Transverse colon (tissue), 4 donors: ENCODE measurements around the gene SH3PXD2B. TPM values are rescaled to one million over a fixed set of nuclear protein-coding genes. Genes with fewer than 3 reads are reported as not detected.

Source experiments
- DNase-seq: peaks from one replicate; pipeline ENCODE4 v3.0.0-alpha.2; 2019
- H3K27ac ChIP-seq, 4 donors: fragments of 200-600 bp; sonication (generic); 2 replicates each; pipeline ENCODE4 v1.5.1; 2016 to 2018; ENCODE audit warnings: inconsistent platforms in 4 of 4
- H3K27me3 ChIP-seq: fragments of 200-600 bp; sonication (generic); 2 replicates; pipeline ENCODE4 v1.5.1; 2017; ENCODE audit warnings: inconsistent platforms
- H3K36me3 ChIP-seq, 4 donors: fragments of 200-600 bp; sonication (generic); 2 replicates each; pipeline ENCODE4 v1.5.1; 2017 to 2019; ENCODE audit warnings: inconsistent platforms in 4 of 4
- H3K4me1 ChIP-seq, 4 donors: fragments of 200-600 bp; sonication (generic); 2 replicates each; pipeline ENCODE4 v1.5.1; 2017 to 2020; ENCODE audit warnings: inconsistent platforms in 4 of 4
- H3K4me3 ChIP-seq, 4 donors: fragments of 200-600 bp; sonication (generic); 1 replicate in 1 of 4; 2 replicates in 3 of 4; pipeline versions ENCODE4 v1.5.1 to v1.6.1; 2017 to 2019; ENCODE audit warnings: inconsistent platforms in 4 of 4
- H3K9me3 ChIP-seq, 2 donors: fragments of 200-600 bp; sonication (generic); 2 replicates each; pipeline ENCODE4 v1.5.1; 2017 to 2019; ENCODE audit warnings: inconsistent platforms in 2 of 2
- EP300 ChIP-seq: sonication (generic); formaldehyde crosslinking; IDR thresholded peaks from one replicate; pipeline ENCODE4 v1.6.1; 2017; ENCODE audit warnings: antibody characterized with exemption, low read depth
- POLR2A ChIP-seq: fragments of 450-650 bp; IDR thresholded peaks from one replicate; pipeline ENCODE4 v1.6.1; 2016; ENCODE audit warnings: antibody characterized with exemption, mild to moderate bottlenecking, moderate library complexity
- POLR2AphosphoS5 ChIP-seq, 3 donors: sonication (generic); formaldehyde crosslinking; IDR thresholded peaks; one replicate each; pipeline ENCODE4 v1.6.1; 2016; ENCODE audit warnings: antibody characterized with exemption in 3 of 3
- WGBS, 2 donors: methylation state at CpG; one replicate each; pipeline ENCODE4 v1.1.5; 2018; ENCODE audit warnings: low coverage in 1 of 2; 5-methylcytosine and 5-hydroxymethylcytosine counted together
- in situ Hi-C, 4 donors: fragments of 200-750 bp; cut with MboI; loops; one replicate each; pipeline versions ENCODE4 v1.15.0 to v1.15.1; 2017; ENCODE audit warnings: low sequenced_read_pairs in 3 of 4, low pct_ligation_motif_present in 1 of 4, low pct_unique_long_range_greater_than_20kb in 1 of 4
- intact Hi-C: fragments of 100-400 bp; cut with DNase I; formaldehyde crosslinking; loops from one replicate; pipeline ENCODE4 v1.15.1; 2023; ENCODE audit warnings: low total_unique reads
- total RNA-seq, 4 donors: library from RNA; depleted of rRNA; stranded (reverse); fragments of >200 nt; gene quantifications; one replicate each; pipeline ENCODE4 v1.1.0, GENCODE V29; 2016
- TF ChIP-seq, protein P1 (sequence below), 5 experiments: fragments of 200-600 bp in 3 of 5; fragments of 450-650 bp in 2 of 5; sonication (generic) in 3 of 5; IDR thresholded peaks; 1 replicate in 2 of 5; 2 replicates in 3 of 5; pipeline ENCODE4 v1.5.1; 2016 to 2017; ENCODE audit warnings: antibody characterized with exemption in 5 of 5, inconsistent platforms in 3 of 5, mild to moderate bottlenecking in 2 of 5, moderate library complexity in 1 of 5

SH3PXD2B gene
- total RNA-seq, 4 donors from 2014 or later, result 10.2 to 26.6 (median 14.6) TPM

DNA sequence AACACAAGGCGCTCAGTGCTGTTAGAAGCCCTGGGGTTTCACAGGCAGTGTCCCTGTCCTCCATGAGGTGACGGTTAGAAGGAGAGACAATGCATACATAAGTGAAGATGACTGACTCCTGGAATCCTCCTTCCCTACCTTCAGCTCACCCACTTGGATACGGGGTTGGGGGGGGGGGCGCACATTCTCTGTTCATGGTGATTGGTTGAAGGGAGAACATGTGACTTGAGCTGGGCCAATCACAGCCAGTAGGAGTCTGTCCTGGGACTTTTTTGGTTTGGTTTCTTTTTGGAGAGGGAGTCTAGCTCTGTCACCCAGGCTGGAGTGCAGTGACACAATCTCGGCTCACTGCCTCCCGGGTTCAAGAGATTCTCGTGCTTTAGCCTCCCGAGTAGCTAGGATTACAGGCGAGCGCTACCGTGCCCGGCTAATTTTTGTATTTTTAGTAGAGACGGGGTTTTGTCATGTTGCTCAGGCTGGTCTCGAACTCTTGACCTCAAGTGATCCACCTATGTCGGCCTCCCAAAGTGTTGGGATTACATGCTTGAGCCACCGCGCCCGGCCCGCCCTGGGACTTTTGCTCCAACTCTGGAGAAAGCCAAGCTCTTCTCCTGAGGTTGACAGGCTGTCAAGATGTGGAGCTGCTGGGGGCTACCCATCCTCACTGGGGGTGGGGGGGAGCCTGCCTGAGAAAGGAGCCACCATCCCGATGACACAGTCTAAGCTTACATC, 30.8 kb downstream of the SH3PXD2B start:
- intact Hi-C loops, result no loop called here
- WGBS, 2 donors, result 96 to 98% methylated on average over 11 to 20 of the region's 20 CpGs

DNA sequence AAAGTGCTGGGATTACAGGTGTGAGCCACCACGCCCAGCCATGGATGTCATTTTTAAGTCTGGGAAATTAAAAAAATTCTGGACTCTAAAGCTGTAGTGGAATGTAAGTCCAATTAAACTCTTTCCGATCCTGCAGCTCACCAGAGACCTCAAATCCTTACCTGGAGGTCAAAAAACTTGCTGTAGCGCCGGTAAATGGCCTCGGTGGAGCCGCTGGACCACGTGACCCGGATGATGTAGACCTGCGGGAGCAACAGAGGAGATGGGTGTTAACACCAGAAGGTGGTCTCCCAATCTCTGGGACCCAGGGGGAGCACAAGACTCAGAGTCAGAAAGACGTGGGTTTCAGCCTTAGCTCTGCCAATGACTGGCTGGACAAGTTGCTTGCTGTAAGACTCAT, 32.1 kb downstream of the SH3PXD2B start:
- Histone ChIP-seq H3K27ac (peak overlapping the region; percentile 34 to 85 (median 59)), H3K27me3 (no peaks in the 10 kb centered on the region), H3K9me3 (no peaks in the 10 kb centered on the region), H3K4me1 (peaks cover 35 to 73% (median 59%) of the 10 kb centered on the region in 4 donors), H3K36me3 (no peaks in the 10 kb centered on the region), H3K4me3 (no peak overlapping the region)
- TF ChIP-seq POLR2AphosphoS5 (IDR thresholded peaks at IDR 0.05), result no peak
- no peak for TF ChIP-seq POLR2A
- TF ChIP-seq, protein P1, sequence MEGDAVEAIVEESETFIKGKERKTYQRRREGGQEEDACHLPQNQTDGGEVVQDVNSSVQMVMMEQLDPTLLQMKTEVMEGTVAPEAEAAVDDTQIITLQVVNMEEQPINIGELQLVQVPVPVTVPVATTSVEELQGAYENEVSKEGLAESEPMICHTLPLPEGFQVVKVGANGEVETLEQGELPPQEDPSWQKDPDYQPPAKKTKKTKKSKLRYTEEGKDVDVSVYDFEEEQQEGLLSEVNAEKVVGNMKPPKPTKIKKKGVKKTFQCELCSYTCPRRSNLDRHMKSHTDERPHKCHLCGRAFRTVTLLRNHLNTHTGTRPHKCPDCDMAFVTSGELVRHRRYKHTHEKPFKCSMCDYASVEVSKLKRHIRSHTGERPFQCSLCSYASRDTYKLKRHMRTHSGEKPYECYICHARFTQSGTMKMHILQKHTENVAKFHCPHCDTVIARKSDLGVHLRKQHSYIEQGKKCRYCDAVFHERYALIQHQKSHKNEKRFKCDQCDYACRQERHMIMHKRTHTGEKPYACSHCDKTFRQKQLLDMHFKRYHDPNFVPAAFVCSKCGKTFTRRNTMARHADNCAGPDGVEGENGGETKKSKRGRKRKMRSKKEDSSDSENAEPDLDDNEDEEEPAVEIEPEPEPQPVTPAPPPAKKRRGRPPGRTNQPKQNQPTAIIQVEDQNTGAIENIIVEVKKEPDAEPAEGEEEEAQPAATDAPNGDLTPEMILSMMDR (IDR thresholded peaks at IDR 0.05), result no peak
- TF ChIP-seq EP300, result no peak
- intact Hi-C loops, result no loop called here
- DNase-seq, result no peak
- WGBS, 2 donors, result 76 to 95% methylated on average over 2 to 10 of the region's 10 CpGs
- in situ Hi-C loops, result no loop called here

More for the DNA sequence above, 30.8 kb downstream of the SH3PXD2B start:
- no peak for DNase-seq
- in situ Hi-C loops, result no loop called here
- peak overlapping the region; percentile 30 to 76 (median 33) for H3K27ac ChIP-seq
- H3K9me3 ChIP-seq, result no peaks in the 10 kb centered on the region
- TF ChIP-seq POLR2A (no peak), POLR2AphosphoS5 (IDR thresholded peaks at IDR 0.05) (no peak), EP300 (no peak)
- TF ChIP-seq, protein P1 (IDR thresholded peaks at IDR 0.05), result no peak
- no peak overlapping the region for H3K4me3 ChIP-seq
- no peaks in the 10 kb centered on the region for H3K36me3 ChIP-seq
- no peaks in the 10 kb centered on the region for H3K27me3 ChIP-seq
- peaks cover 29 to 72% (median 49%) of the 10 kb centered on the region in 4 donors for H3K4me1 ChIP-seq

DNA sequence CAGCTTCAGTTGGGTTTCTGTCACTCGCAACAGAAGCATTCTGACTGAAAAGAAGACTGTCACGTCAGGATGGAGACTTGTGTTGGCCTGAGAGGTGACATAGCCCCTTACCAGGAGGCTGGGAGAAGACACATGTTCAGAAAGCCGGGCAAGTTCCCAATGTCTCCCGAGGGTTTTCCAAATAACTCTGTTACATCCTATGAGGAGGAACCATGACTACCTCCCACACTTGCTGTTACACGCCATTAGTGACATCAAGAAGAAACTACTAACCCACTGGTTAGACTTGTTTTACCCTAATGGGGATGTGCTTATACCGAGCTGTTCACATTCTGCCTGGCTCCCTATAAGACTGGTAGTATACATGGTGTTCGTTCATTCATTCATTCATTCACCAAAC, 33.3 kb downstream of the SH3PXD2B start:
- Histone ChIP-seq H3K27ac (peak overlapping the region; percentile 82 to 86 (median 84)), H3K27me3 (no peaks in the 10 kb centered on the region), H3K36me3 (no peaks in the 10 kb centered on the region), H3K9me3 (no peaks in the 10 kb centered on the region), H3K4me1 (peaks cover 31 to 66% (median 51%) of the 10 kb centered on the region in 4 donors), H3K4me3 (no peak overlapping the region)
- in situ Hi-C loops, result no loop called here
- WGBS, 2 donors, result 84 to 96% methylated on average over 4 to 7 of the region's 7 CpGs
- no peak for DNase-seq
- TF ChIP-seq POLR2A (no peak), POLR2AphosphoS5 (IDR thresholded peaks at IDR 0.05) (no peak), EP300 (no peak)
- TF ChIP-seq, protein P1 (IDR thresholded peaks at IDR 0.05), result no peak
- intact Hi-C loops, result no loop called here

DNA sequence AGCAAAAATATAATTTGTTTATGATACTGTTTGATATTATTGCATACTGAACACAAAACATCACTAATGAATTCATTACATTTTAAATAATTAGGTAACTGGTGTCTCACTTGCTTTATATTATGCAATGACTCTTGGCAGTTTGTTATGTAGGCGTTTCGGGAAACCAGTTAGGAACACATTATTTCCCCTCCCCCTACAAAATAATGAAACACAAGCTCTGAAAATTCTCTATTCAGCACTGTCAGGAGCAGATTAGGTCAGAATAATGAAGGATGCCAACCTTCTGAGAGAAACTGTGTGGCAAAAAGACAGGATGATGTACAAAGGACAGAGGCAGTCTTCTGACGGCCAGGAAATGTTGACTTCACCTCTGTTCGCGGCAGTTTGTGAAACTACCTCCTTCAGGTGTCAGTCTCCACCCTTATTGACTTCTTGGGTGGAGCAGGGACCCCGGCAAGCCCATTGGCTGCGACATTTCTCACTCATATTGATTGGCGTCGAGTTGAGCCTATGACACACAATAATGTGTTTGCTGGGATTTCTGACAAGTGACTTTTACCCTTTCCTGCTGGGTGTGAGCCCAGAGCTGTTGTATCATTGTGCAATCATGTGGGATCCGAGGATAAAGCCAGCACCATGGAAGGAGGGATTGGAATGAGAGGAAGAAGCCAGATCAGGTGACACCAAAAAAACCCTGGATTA, 33.9 kb downstream of the SH3PXD2B start:
- Histone ChIP-seq H3K4me1 (peaks cover 31 to 61% (median 50%) of the 10 kb centered on the region in 4 donors), H3K27ac (peak overlapping the region; percentile 82 to 86 (median 84)), H3K4me3 (peak overlapping the region in 1 of 4 donors; percentile 20), H3K36me3 (no peaks in the 10 kb centered on the region), H3K9me3 (no peaks in the 10 kb centered on the region), H3K27me3 (no peaks in the 10 kb centered on the region)
- TF ChIP-seq POLR2AphosphoS5 (IDR thresholded peaks at IDR 0.05) (peak; percentile 54 to 83 (median 69)), EP300 (no peak), POLR2A (peak; percentile 65)
- intact Hi-C loops, result no loop called here
- in situ Hi-C loops, result no loop called here
- 35 to 42% methylated on average over 3 to 10 of the region's 10 CpGs for WGBS, 2 donors
- DNase-seq, result peak; percentile 89
